Measurements from ENCODE around the gene TP73. TPM values are rescaled to one million over a fixed set of nuclear protein-coding genes. Genes with fewer than 3 reads are reported as not detected.

The TP73 gene
- total RNA-seq, 3 donors from 2014 or later (not counting 1 experiment from before 2014, with no cell fraction given) = 0.28 to 0.50 (median 0.39) TPM

DNA sequence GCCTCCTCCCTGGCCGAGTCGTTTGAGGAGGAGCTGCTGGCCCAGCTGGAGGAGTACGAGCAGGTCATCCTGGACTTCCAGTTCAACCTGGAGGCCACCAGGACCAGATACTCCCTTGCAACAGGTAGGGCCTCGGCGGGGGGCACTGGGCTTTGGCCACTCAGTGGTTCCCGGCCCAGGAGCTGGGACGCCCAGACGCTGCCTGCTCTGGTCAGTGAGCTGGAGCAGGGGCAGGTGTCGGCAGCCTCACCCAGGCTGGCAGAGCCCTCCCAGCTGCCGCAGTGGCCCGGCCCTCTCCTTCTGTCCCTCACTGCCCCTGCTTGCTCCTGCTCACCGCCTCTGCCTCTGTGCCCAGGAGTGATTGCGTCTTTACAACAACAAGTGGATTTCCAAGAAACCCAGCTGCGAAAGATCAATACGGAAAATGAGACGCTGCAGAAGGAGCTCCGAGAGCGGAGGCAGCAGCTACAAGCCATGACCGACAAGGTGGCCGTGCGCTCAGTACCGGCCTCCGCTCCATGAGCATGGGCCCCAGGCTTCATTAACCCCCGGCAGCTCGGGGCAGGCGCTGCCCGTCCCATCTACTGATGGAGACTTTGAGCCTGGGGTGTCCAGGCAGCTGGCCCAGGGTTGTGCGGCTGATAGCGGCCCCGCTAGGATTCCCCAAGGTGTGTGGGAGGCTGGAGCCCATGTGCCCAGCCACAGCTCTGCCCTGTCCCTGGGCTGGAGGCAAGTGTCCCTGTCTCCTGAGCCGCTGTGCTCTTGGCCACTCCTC, 111.2 kb downstream of the TP73 start:
- H3K4me3 ChIP-seq (ENCODE audit: low read length) = no peak overlapping the region
- H3K36me3 Mint-ChIP-seq = no peaks in the 10 kb centered on the region
- intact Hi-C loops (cut with micrococcal nuclease) = no loop called here
- no peaks in the 10 kb centered on the region for H3K36me3 ChIP-seq (ENCODE audit: control insufficient read depth, insufficient read depth, low read length)
- peaks cover 0 to 3% of the 10 kb centered on the region in 2 donors for H3K9me3 Mint-ChIP-seq
- H3K9me3 ChIP-seq (ENCODE audit: control insufficient read depth, insufficient read depth, low read length) = no peaks in the 10 kb centered on the region
- H3K27me3 ChIP-seq (ENCODE audit: control insufficient read depth, insufficient read depth, low read length) = no peaks in the 10 kb centered on the region
- H3K4me1 Mint-ChIP-seq = no peaks in the 10 kb centered on the region
- no peak overlapping the region for H3K27ac Mint-ChIP-seq
- H3K27ac ChIP-seq (ENCODE audit: low read length) = no peak overlapping the region
- H3K4me1 ChIP-seq (ENCODE audit: control insufficient read depth, insufficient read depth, low read length) = no peaks in the 10 kb centered on the region
- H3K27me3 Mint-ChIP-seq (ENCODE audit: low read depth in 2 of 2) = peaks cover 5 to 30% of the 10 kb centered on the region in 2 donors
- ATAC-seq = no peak
- DNase-seq = no peak
- 91% methylated on average over 31 of the region's 31 CpGs for WGBS (ENCODE audit: insufficient coverage)
- TF ChIP-seq, protein P1, sequence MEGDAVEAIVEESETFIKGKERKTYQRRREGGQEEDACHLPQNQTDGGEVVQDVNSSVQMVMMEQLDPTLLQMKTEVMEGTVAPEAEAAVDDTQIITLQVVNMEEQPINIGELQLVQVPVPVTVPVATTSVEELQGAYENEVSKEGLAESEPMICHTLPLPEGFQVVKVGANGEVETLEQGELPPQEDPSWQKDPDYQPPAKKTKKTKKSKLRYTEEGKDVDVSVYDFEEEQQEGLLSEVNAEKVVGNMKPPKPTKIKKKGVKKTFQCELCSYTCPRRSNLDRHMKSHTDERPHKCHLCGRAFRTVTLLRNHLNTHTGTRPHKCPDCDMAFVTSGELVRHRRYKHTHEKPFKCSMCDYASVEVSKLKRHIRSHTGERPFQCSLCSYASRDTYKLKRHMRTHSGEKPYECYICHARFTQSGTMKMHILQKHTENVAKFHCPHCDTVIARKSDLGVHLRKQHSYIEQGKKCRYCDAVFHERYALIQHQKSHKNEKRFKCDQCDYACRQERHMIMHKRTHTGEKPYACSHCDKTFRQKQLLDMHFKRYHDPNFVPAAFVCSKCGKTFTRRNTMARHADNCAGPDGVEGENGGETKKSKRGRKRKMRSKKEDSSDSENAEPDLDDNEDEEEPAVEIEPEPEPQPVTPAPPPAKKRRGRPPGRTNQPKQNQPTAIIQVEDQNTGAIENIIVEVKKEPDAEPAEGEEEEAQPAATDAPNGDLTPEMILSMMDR (IDR thresholded peaks at IDR 0.05) = no peak
- H3K4me3 Mint-ChIP-seq = no peak overlapping the region

DNA sequence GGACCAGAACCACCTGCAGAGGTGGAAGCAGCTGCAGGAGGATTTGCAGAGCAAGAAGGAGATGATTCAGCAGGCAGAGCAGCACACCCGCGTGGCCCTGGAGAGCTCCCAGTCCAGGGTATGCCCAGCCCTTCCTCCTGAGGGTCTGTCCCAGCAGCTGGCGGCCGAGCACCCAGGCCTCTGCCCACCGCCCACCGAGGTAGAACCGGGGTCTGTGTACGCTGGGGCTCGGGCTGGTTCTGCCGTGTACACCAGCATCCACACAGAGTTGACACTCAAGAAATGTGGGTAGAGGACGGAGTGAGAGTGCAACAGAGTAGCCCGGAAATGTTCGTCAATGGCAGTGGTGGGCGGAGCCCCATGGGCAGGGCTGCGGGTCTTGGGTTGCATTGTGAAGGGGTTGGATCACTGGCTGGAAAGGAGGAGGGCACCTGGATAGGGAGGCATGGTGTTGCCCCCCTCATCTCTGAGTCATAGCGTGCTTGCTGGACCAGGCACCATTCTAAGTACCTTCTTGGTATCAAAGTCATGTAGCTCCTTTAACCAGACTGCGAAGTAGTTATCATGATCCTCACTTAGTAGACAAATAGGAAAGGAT, 115.1 kb downstream of the TP73 start:
- DNase-seq = no peak
- peaks cover 0 to 10% of the 10 kb centered on the region in 2 donors for H3K4me1 Mint-ChIP-seq

DNA sequence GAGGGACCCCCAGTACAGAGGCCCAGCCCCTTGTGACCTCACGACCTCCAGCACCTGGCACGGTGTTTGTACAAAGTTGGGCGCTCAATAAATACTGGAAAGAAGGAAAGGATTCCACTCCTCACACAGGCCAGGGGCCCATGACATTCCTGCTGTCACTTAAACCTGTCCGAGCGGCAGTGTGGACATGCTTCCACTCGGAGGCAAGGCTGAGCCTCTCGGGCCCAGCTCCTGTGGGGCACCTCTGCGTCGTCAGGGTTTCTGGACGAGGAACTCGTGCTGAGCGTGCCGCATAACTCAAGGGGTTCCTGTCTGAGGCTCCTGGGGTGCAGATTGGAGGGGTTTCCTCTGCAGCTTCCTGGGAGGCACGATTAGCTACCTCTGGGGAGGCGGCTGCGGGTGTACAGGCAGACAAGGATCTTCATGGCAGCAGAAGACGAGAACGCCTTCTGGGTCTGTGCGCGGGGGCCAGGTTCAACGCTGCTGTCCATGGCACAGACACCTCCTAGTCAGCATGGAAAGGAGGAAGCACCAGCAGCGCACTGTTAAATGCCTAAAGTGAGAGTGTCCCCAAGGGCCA, 116.6 kb downstream of the TP73 start:
- intact Hi-C loops (cut with micrococcal nuclease) = no loop called here
- Histone ChIP-seq H3K36me3 (ENCODE audit: control insufficient read depth, insufficient read depth, low read length) (no peaks in the 10 kb centered on the region), H3K9me3 (ENCODE audit: control insufficient read depth, insufficient read depth, low read length) (no peaks in the 10 kb centered on the region), H3K27ac (ENCODE audit: low read length) (no peak overlapping the region), H3K4me3 (ENCODE audit: low read length) (no peak overlapping the region), H3K4me1 (ENCODE audit: control insufficient read depth, insufficient read depth, low read length) (peaks cover 17% of the 10 kb centered on the region), H3K27me3 (ENCODE audit: control insufficient read depth, insufficient read depth, low read length) (no peaks in the 10 kb centered on the region)
- H3K9me3 Mint-ChIP-seq = no peaks in the 10 kb centered on the region
- TF ChIP-seq, protein P1 (IDR thresholded peaks at IDR 0.05) = no peak
- H3K4me3 Mint-ChIP-seq = no peak overlapping the region
- no peak overlapping the region for H3K27ac Mint-ChIP-seq
- H3K27me3 Mint-ChIP-seq (ENCODE audit: low read depth in 2 of 2) = peaks cover 3 to 12% of the 10 kb centered on the region in 2 donors
- WGBS (ENCODE audit: insufficient coverage) = 71% methylated on average over 22 of the region's 22 CpGs
- no peaks in the 10 kb centered on the region for H3K36me3 Mint-ChIP-seq
- ATAC-seq = no peak
- H3K4me1 Mint-ChIP-seq = peaks cover 0 to 16% of the 10 kb centered on the region in 2 donors
- no peak for DNase-seq

More for the DNA sequence above, 115.1 kb downstream of the TP73 start:
- Histone ChIP-seq H3K4me1 (ENCODE audit: control insufficient read depth, insufficient read depth, low read length) (peaks cover 9% of the 10 kb centered on the region), H3K4me3 (ENCODE audit: low read length) (no peak overlapping the region), H3K36me3 (ENCODE audit: control insufficient read depth, insufficient read depth, low read length) (no peaks in the 10 kb centered on the region), H3K9me3 (ENCODE audit: control insufficient read depth, insufficient read depth, low read length) (no peaks in the 10 kb centered on the region), H3K27ac (ENCODE audit: low read length) (no peak overlapping the region), H3K27me3 (ENCODE audit: control insufficient read depth, insufficient read depth, low read length) (no peaks in the 10 kb centered on the region)
- 93% methylated on average over 17 of the region's 17 CpGs for WGBS (ENCODE audit: insufficient coverage)
- Mint-ChIP-seq H3K27ac (no peak overlapping the region), H3K36me3 (no peaks in the 10 kb centered on the region), H3K4me3 (no peak overlapping the region), H3K9me3 (no peaks in the 10 kb centered on the region), H3K27me3 (ENCODE audit: low read depth in 2 of 2) (peaks cover 3 to 12% of the 10 kb centered on the region in 2 donors)
- TF ChIP-seq, protein P1 (IDR thresholded peaks at IDR 0.05) = no peak
- no peak for ATAC-seq
- intact Hi-C loops (cut with micrococcal nuclease) = no loop called here

Measured in natural killer cell (primary cell).